Body of pancreas (tissue), 4 donors: Measurements from ENCODE around the gene STPG4.

ENCODE experiments used
- POLR2A ChIP-seq, 3 donors: fragments of 450-650 bp; IDR thresholded peaks; one replicate each; pipeline ENCODE4 v1.6.1; 2016; ENCODE audit warnings: antibody characterized with exemption in 3 of 3, mild to moderate bottlenecking in 2 of 3
- TF ChIP-seq, protein P1 (sequence below), 7 experiments: fragments of 450-650 bp in 4 of 7; fragments of 200-600 bp in 3 of 7; sonication (generic) in 3 of 7; IDR thresholded peaks; one replicate each; pipeline ENCODE4 v1.5.1; 2016 to 2019; ENCODE audit warnings: antibody characterized with exemption in 7 of 7

DNA sequence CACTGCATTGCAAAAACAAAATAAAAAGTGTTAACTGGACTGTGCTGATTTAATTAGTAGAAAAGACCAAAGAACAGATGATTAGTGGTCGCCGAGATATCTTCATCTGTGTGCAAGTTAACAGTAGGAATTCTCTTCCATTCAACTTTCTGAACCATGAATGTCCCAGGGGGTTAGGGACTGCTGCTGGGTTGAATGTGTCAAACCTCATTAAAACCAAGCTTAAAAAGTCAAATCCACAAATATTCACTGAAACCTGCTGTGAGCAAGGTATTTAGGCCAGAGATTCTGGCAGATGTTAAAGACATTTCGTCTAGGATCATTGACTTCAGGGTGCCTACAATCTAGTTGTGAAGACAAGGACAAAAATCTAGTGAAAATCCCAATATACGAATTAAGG, 58.7 kb downstream of the STPG4 start:
- TF ChIP-seq POLR2A (IDR thresholded peaks at IDR 0.05), result no peak
- TF ChIP-seq, protein P1, sequence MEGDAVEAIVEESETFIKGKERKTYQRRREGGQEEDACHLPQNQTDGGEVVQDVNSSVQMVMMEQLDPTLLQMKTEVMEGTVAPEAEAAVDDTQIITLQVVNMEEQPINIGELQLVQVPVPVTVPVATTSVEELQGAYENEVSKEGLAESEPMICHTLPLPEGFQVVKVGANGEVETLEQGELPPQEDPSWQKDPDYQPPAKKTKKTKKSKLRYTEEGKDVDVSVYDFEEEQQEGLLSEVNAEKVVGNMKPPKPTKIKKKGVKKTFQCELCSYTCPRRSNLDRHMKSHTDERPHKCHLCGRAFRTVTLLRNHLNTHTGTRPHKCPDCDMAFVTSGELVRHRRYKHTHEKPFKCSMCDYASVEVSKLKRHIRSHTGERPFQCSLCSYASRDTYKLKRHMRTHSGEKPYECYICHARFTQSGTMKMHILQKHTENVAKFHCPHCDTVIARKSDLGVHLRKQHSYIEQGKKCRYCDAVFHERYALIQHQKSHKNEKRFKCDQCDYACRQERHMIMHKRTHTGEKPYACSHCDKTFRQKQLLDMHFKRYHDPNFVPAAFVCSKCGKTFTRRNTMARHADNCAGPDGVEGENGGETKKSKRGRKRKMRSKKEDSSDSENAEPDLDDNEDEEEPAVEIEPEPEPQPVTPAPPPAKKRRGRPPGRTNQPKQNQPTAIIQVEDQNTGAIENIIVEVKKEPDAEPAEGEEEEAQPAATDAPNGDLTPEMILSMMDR (IDR thresholded peaks at IDR 0.05), result no peak
